Heart right ventricle (tissue), 16 donors: ENCODE measurements around the gene NEK11. TPM values are rescaled to one million over a fixed set of nuclear protein-coding genes. Genes with fewer than 3 reads are reported as not detected.

ENCODE experiments used
- ATAC-seq, 8 donors: fragments of 200-7000 bp; cut with Tn5 transposase; one replicate each; pipeline ENCODE4 v1.9.1; 2020; ENCODE audit warnings: mild to moderate bottlenecking in 8 of 8, moderate library complexity in 8 of 8, moderate number of reproducible peaks in 1 of 8
- DNase-seq, 2 donors: peaks; one replicate each; pipeline ENCODE4 v3.0.0-alpha.2; 2020
- H3K27ac ChIP-seq, 10 donors: fragments of 200-600 bp; sonication (generic) in 2 of 10; one replicate each; pipeline versions ENCODE4 v1.5.0 to v1.8.0; 2020 to 2022; ENCODE audit warnings: mild to moderate bottlenecking in 3 of 10
- H3K27me3 ChIP-seq, 7 donors: fragments of 200-600 bp; one replicate each; pipeline ENCODE4 v1.8.0; 2021 to 2022; ENCODE audit warnings: mild to moderate bottlenecking in 2 of 7
- H3K36me3 ChIP-seq, 9 donors: fragments of 200-600 bp; sonication (generic) in 1 of 9; one replicate each; pipeline versions ENCODE4 v1.5.0 to v1.8.0; 2020 to 2022; ENCODE audit warnings: mild to moderate bottlenecking in 2 of 9
- H3K4me1 ChIP-seq, 9 donors: fragments of 200-600 bp; sonication (generic) in 1 of 9; one replicate each; pipeline versions ENCODE4 v1.5.0 to v1.8.0; 2020 to 2022; ENCODE audit warnings: mild to moderate bottlenecking in 4 of 9
- H3K4me3 ChIP-seq, 10 donors: fragments of 200-600 bp; sonication (generic) in 2 of 10; one replicate each; pipeline versions ENCODE4 v1.5.0 to v1.8.0; 2020 to 2022; ENCODE audit warnings: mild to moderate bottlenecking in 7 of 10, moderate library complexity in 2 of 10
- H3K9me3 ChIP-seq, 11 donors: fragments of 200-600 bp in 10 of 11; sonication (generic) in 2 of 11; one replicate each; pipeline versions ENCODE4 v1.5.0 to v1.8.0; 2013 to 2022; ENCODE audit warnings: mild to moderate bottlenecking in 2 of 11, control low read depth in 1 of 11, moderate library complexity in 1 of 11
- WGBS, 2 donors: extraction: QIAGEN DNeasy Blood & Tissue Kit; methylation state at CpG; one replicate each; pipeline ENCODE4 v1.1.7; 2013; ENCODE audit warnings: inconsistent platforms in 1 of 2; 5-methylcytosine and 5-hydroxymethylcytosine counted together
- intact Hi-C, 10 donors: fragments of 100-400 bp; cut with DNase I; formaldehyde crosslinking; loops; one replicate each; pipeline versions ENCODE4 v1.11.1 to v1.14.2; 2022
- polyA plus RNA-seq, 2 donors: library from polyadenylated mRNA; stranded (reverse); fragments of 200-250 nt; gene quantifications; one replicate each; pipeline ENCODE4 v1.2.3, GENCODE V29; 2013
- total RNA-seq, 10 donors: library from RNA; stranded (reverse); fragmentation: NEBNext Ultra II Directional in 3 of 10; extraction: Animal tissue kit (Norgen Biotek cat#: 25700) in 3 of 10; gene quantifications; one replicate each; pipeline versions ENCODE4 v1.2.1 to v1.2.4, GENCODE V29; 2021 to 2023
- TF ChIP-seq, protein P1 (sequence below), 9 donors: fragments of 200-600 bp; sonication (generic) in 2 of 9; IDR thresholded peaks; one replicate each; pipeline versions ENCODE4 v1.5.0 to v1.8.0; 2021 to 2022; ENCODE audit warnings: antibody characterized with exemption in 9 of 9, mild to moderate bottlenecking in 5 of 9, moderate library complexity in 1 of 9
- donor health status: Arrhythmogenic right ventricular cardiomyopathy.
- donor health status: ischemic (EF 13 %, LVEDD 7.1; RV severe dilation, severe dysfunction).
- donor health status: healthy with polysubstance abuse.
- donor health status: DM: no; HTN: yes; CAD: no.
- donor health status: DM: no; HTN: no; CAD: no.
- donor health status: ischemic (EF 25% LVEDD 6.9; RV normal size, moderate dysfunction).
- donor health status: ischemic (EF 25% LVEDD 5.7; RV mildly dilated, moderate dysfunction).
- donor health status: healthy.
- donor health status: DM: yes; HTN: yes; CAD: no.
- donor health status: Ischemic cardiomyopathy.
- donor health status: ischemic (EF 35%, LVEDD 5.7; RV mildly dilated, moderate dysfunction).
- donor health status: nonischemic (EF 11% LVEDD 7.7; RV severe dilation, severe dysfunction).
- donor health status: DM: yes; HTN: yes; CAD: no.
- donor health status: PGD.
- donor health status: ischemic (EF 29% LVEDD 5.4; RV normal size, mild dysfunction).
- donor health status: nonischemic (EF 23%, LVEDD 6.1; RV moderate dilation, normal function).

NEK11 gene
- total and polyA plus RNA-seq, 12 donors = 0.88 to 3.7 (median 1.9) TPM

GRCh38 chr3:131306242-131306641 lies 279.6 kb downstream of the NEK11 start:
- Histone ChIP-seq H3K9me3 (no peaks in the 10 kb centered on the region), H3K4me3 (no peak overlapping the region), H3K4me1 (no peaks in the 10 kb centered on the region), H3K27ac (no peak overlapping the region), H3K36me3 (no peaks in the 10 kb centered on the region), H3K27me3 (no peaks in the 10 kb centered on the region)
- intact Hi-C loops = no loop called here
- TF ChIP-seq, protein P1, sequence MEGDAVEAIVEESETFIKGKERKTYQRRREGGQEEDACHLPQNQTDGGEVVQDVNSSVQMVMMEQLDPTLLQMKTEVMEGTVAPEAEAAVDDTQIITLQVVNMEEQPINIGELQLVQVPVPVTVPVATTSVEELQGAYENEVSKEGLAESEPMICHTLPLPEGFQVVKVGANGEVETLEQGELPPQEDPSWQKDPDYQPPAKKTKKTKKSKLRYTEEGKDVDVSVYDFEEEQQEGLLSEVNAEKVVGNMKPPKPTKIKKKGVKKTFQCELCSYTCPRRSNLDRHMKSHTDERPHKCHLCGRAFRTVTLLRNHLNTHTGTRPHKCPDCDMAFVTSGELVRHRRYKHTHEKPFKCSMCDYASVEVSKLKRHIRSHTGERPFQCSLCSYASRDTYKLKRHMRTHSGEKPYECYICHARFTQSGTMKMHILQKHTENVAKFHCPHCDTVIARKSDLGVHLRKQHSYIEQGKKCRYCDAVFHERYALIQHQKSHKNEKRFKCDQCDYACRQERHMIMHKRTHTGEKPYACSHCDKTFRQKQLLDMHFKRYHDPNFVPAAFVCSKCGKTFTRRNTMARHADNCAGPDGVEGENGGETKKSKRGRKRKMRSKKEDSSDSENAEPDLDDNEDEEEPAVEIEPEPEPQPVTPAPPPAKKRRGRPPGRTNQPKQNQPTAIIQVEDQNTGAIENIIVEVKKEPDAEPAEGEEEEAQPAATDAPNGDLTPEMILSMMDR (IDR thresholded peaks at IDR 0.05) = no peak
- no peak for ATAC-seq
- DNase-seq = no peak

GRCh38 chr3:131314318-131314717 lies 287.6 kb downstream of the NEK11 start:
- Histone ChIP-seq H3K27me3 (no peaks in the 10 kb centered on the region), H3K27ac (no peak overlapping the region), H3K4me1 (peaks cover 0 to 10% (median 0%) of the 10 kb centered on the region in 9 donors), H3K36me3 (no peaks in the 10 kb centered on the region), H3K9me3 (no peaks in the 10 kb centered on the region), H3K4me3 (no peak overlapping the region)
- DNase-seq = no peak
- no peak for ATAC-seq
- intact Hi-C loops = no loop called here
- TF ChIP-seq, protein P1 (IDR thresholded peaks at IDR 0.05) = no peak

- TF ChIP-seq, protein P1 (IDR thresholded peaks at IDR 0.05) = no peak
- 52 to 62% methylated on average over 2 of the region's 2 CpGs for WGBS, 2 donors
- intact Hi-C loops = no loop called here
- Histone ChIP-seq H3K4me1 (peaks cover 0 to 10% (median 0%) of the 10 kb centered on the region in 9 donors), H3K9me3 (no peaks in the 10 kb centered on the region), H3K27me3 (no peaks in the 10 kb centered on the region), H3K36me3 (no peaks in the 10 kb centered on the region), H3K4me3 (no peak overlapping the region), H3K27ac (no peak overlapping the region)
- ATAC-seq (peak in 3 of 8 donors; percentile 49 to 65 (median 59)), DNase-seq (no peak)
Measured at GRCh38 chr3:131315162-131315561, 288.5 kb downstream of the NEK11 start.

DNA sequence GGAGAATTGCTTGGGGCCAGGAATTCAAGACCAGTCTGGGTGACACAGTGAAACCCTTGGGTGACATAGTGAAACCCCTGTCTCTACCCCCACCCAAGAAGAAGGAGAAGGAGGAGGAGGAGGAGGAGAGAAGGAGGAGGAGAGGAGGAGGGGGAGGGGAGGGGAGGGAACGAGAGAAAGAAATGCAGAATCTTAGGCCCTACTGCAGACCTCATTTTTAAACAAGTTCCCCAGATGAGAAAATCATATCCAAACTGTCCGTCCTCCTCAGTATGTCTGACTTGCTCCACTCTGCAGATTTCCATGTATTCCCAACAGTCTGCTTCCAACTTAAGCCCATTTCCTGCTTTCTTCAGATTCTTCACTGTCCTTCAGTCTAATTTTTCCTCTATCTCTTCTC lies 291.0 kb downstream of the NEK11 start:
- ATAC-seq (no peak), DNase-seq (no peak)
- intact Hi-C loops = no loop called here
- H3K27me3 ChIP-seq = no peaks in the 10 kb centered on the region
- no peak overlapping the region for H3K27ac ChIP-seq
- no peaks in the 10 kb centered on the region for H3K9me3 ChIP-seq
- H3K4me3 ChIP-seq = no peak overlapping the region
- peaks cover 0 to 10% (median 0%) of the 10 kb centered on the region in 9 donors for H3K4me1 ChIP-seq
- TF ChIP-seq, protein P1 (IDR thresholded peaks at IDR 0.05) = no peak
- 81 to 89% methylated on average over 2 of the region's 2 CpGs for WGBS, 2 donors
- H3K36me3 ChIP-seq = no peaks in the 10 kb centered on the region
